ENCODE results near the gene PTGDS.
A peak's percentile ranks its signal among the peaks of the same experiment; 100 is the strongest.

PTGDS gene

GRCh38 chr9:137012694-137013570, 35.6 kb downstream of the PTGDS start:
- no CpG with 5 or more reads among the region's 67 CpGs for WGBS, 2 donors (ENCODE audit: extremely low coverage in 2 of 2, insufficient read length in 2 of 2, insufficient replicate concordance in 1 of 2)
- H3K4ac ChIP-seq (ENCODE audit: low read length) = no peak overlapping the region

GRCh38 chr9:137013571-137013940, 36.3 kb downstream of the PTGDS start:
- Histone ChIP-seq H3K27ac (replicated peaks; ENCODE audit: low read length) (no peak overlapping the region), H3K4me1 (ENCODE audit: control insufficient read depth in 2 of 2, insufficient read depth in 1 of 2, low read depth in 1 of 2, low read length in 2 of 2) (no peaks in the 10 kb centered on the region), H3K23ac (ENCODE audit: low read depth, low read length, poor library complexity) (peak overlapping the region; percentile 55), H4K8ac (ENCODE audit: low read depth, low read length) (no peak overlapping the region), H3K9ac (ENCODE audit: low read depth, low read length, poor library complexity) (peak overlapping the region; percentile 21), H2BK15ac (ENCODE audit: low read length) (no peak overlapping the region), H3K4me2 (ENCODE audit: insufficient read depth, low read length, poor library complexity, severe bottlenecking) (no peak overlapping the region), H2BK12ac (ENCODE audit: low read length) (no peak overlapping the region), H4K91ac (ENCODE audit: low read depth, low read length, poor library complexity) (no peak overlapping the region), H2AK5ac (ENCODE audit: low read depth, low read length) (no peak overlapping the region), H3K36me3 (replicated peaks in 1 of 2; ENCODE audit: control insufficient read depth in 2 of 2, insufficient read depth in 2 of 2, low read length in 2 of 2) (peaks cover 29 to 49% of the 10 kb centered on the region in 2 donors), H3K9me3 (replicated peaks in 1 of 2; ENCODE audit: control insufficient read depth in 2 of 2, insufficient read depth in 1 of 2, low read depth in 1 of 2, low read length in 2 of 2) (peaks cover 0 to 6% of the 10 kb centered on the region in 2 donors), H3K18ac (ENCODE audit: low read length) (no peak overlapping the region), H2AFZ (ENCODE audit: low read length) (no peak overlapping the region), H3K4me3 (ENCODE audit: low read length in 2 of 2) (no peak overlapping the region), H3K79me1 (ENCODE audit: low read depth, low read length) (peaks cover 3% of the 10 kb centered on the region), H3K27me3 (ENCODE audit: control insufficient read depth in 3 of 3, insufficient read depth in 3 of 3, low read depth in 1 of 3, low read length in 3 of 3) (no peaks in the 10 kb centered on the region), H3K4ac (ENCODE audit: low read length) (no peak overlapping the region), H3K14ac (ENCODE audit: low read length) (no peak overlapping the region), H2BK5ac (ENCODE audit: low read length) (peak overlapping the region; percentile 24), H2BK120ac (ENCODE audit: low read depth, low read length) (no peak overlapping the region)
- DNase-seq (ENCODE audit: low spot score) = no peak
- no CpG with 5 or more reads among the region's 20 CpGs for WGBS, 2 donors (ENCODE audit: extremely low coverage in 2 of 2, insufficient read length in 2 of 2, insufficient replicate concordance in 1 of 2)

More at GRCh38 chr9:137012694-137013570, 35.6 kb downstream of the PTGDS start:
- no peak overlapping the region for H3K4me2 ChIP-seq (ENCODE audit: insufficient read depth, low read length, poor library complexity, severe bottlenecking)
- no peaks in the 10 kb centered on the region for H3K27me3 ChIP-seq (ENCODE audit: control insufficient read depth in 3 of 3, insufficient read depth in 3 of 3, low read depth in 1 of 3, low read length in 3 of 3)
- no peak overlapping the region for H2AK5ac ChIP-seq (ENCODE audit: low read depth, low read length)
- no peak overlapping the region for H4K91ac ChIP-seq (ENCODE audit: low read depth, low read length, poor library complexity)
- peaks cover 0 to 6% of the 10 kb centered on the region in 2 donors for H3K9me3 ChIP-seq (replicated peaks in 1 of 2; ENCODE audit: control insufficient read depth in 2 of 2, insufficient read depth in 1 of 2, low read depth in 1 of 2, low read length in 2 of 2)
- H3K18ac ChIP-seq (ENCODE audit: low read length) = no peak overlapping the region
- H3K79me1 ChIP-seq (ENCODE audit: low read depth, low read length) = peaks cover 3% of the 10 kb centered on the region
- H2BK12ac ChIP-seq (ENCODE audit: low read length) = no peak overlapping the region
- H2BK5ac ChIP-seq (ENCODE audit: low read length) = no peak overlapping the region
- H4K8ac ChIP-seq (ENCODE audit: low read depth, low read length) = no peak overlapping the region
- no peak for DNase-seq (ENCODE audit: low spot score)
- no peak overlapping the region for H3K9ac ChIP-seq (ENCODE audit: low read depth, low read length, poor library complexity)
- no peak overlapping the region for H2BK120ac ChIP-seq (ENCODE audit: low read depth, low read length)
- H3K36me3 ChIP-seq (replicated peaks in 1 of 2; ENCODE audit: control insufficient read depth in 2 of 2, insufficient read depth in 2 of 2, low read length in 2 of 2) = peaks cover 29 to 48% of the 10 kb centered on the region in 2 donors
- peaks cover 0 to 4% of the 10 kb centered on the region in 2 donors for H3K4me1 ChIP-seq (ENCODE audit: control insufficient read depth in 2 of 2, insufficient read depth in 1 of 2, low read depth in 1 of 2, low read length in 2 of 2)
- no peak overlapping the region for H3K4me3 ChIP-seq (ENCODE audit: low read length in 2 of 2)
- no peak overlapping the region for H3K14ac ChIP-seq (ENCODE audit: low read length)
- no peak overlapping the region for H2AFZ ChIP-seq (ENCODE audit: low read length)
- H3K27ac ChIP-seq (replicated peaks; ENCODE audit: low read length) = no peak overlapping the region
- H3K23ac ChIP-seq (ENCODE audit: low read depth, low read length, poor library complexity) = no peak overlapping the region
- H2BK15ac ChIP-seq (ENCODE audit: low read length) = no peak overlapping the region

- Histone ChIP-seq H3K4ac (ENCODE audit: low read length) (no peak overlapping the region), H3K4me1 (ENCODE audit: control insufficient read depth in 2 of 2, insufficient read depth in 1 of 2, low read depth in 1 of 2, low read length in 2 of 2) (no peaks in the 10 kb centered on the region), H3K27ac (replicated peaks; ENCODE audit: low read length) (no peak overlapping the region), H4K91ac (ENCODE audit: low read depth, low read length, poor library complexity) (no peak overlapping the region), H3K9ac (ENCODE audit: low read depth, low read length, poor library complexity) (peak overlapping the region; percentile 21), H3K18ac (ENCODE audit: low read length) (no peak overlapping the region), H3K27me3 (ENCODE audit: control insufficient read depth in 3 of 3, insufficient read depth in 3 of 3, low read depth in 1 of 3, low read length in 3 of 3) (no peaks in the 10 kb centered on the region), H3K14ac (ENCODE audit: low read length) (no peak overlapping the region), H2BK12ac (ENCODE audit: low read length) (no peak overlapping the region), H4K8ac (ENCODE audit: low read depth, low read length) (no peak overlapping the region), H2BK15ac (ENCODE audit: low read length) (no peak overlapping the region), H2BK120ac (ENCODE audit: low read depth, low read length) (no peak overlapping the region), H2BK5ac (ENCODE audit: low read length) (no peak overlapping the region), H3K9me3 (replicated peaks in 1 of 2; ENCODE audit: control insufficient read depth in 2 of 2, insufficient read depth in 1 of 2, low read depth in 1 of 2, low read length in 2 of 2) (peaks cover 0 to 6% of the 10 kb centered on the region in 2 donors), H2AK5ac (ENCODE audit: low read depth, low read length) (no peak overlapping the region), H3K36me3 (replicated peaks in 1 of 2; ENCODE audit: control insufficient read depth in 2 of 2, insufficient read depth in 2 of 2, low read length in 2 of 2) (peaks cover 29 to 49% of the 10 kb centered on the region in 2 donors), H2AFZ (ENCODE audit: low read length) (no peak overlapping the region), H3K79me1 (ENCODE audit: low read depth, low read length) (peaks cover 6% of the 10 kb centered on the region), H3K23ac (ENCODE audit: low read depth, low read length, poor library complexity) (peak overlapping the region; percentile 31), H3K4me2 (ENCODE audit: insufficient read depth, low read length, poor library complexity, severe bottlenecking) (no peak overlapping the region), H3K4me3 (ENCODE audit: low read length in 2 of 2) (no peak overlapping the region)
- DNase-seq (ENCODE audit: low spot score) = no peak
- WGBS, 2 donors (ENCODE audit: extremely low coverage in 2 of 2, insufficient read length in 2 of 2, insufficient replicate concordance in 1 of 2) = no CpG with 5 or more reads among the region's 23 CpGs
Observed at GRCh38 chr9:137014166-137014565, 36.9 kb downstream of the PTGDS start.

- no peak overlapping the region for H3K4ac ChIP-seq (ENCODE audit: low read length)
- H3K27me3 ChIP-seq (ENCODE audit: control insufficient read depth in 3 of 3, insufficient read depth in 3 of 3, low read depth in 1 of 3, low read length in 3 of 3) = no peaks in the 10 kb centered on the region
- no peak overlapping the region for H3K14ac ChIP-seq (ENCODE audit: low read length)
- no peak overlapping the region for H2BK120ac ChIP-seq (ENCODE audit: low read depth, low read length)
- H2AK5ac ChIP-seq (ENCODE audit: low read depth, low read length) = no peak overlapping the region
- DNase-seq (ENCODE audit: low spot score) = no peak
- H2BK15ac ChIP-seq (ENCODE audit: low read length) = no peak overlapping the region
- peaks cover 26 to 43% of the 10 kb centered on the region in 2 donors for H3K36me3 ChIP-seq (replicated peaks in 1 of 2; ENCODE audit: control insufficient read depth in 2 of 2, insufficient read depth in 2 of 2, low read length in 2 of 2)
- no peak overlapping the region for H3K4me3 ChIP-seq (ENCODE audit: low read length in 2 of 2)
- H2BK12ac ChIP-seq (ENCODE audit: low read length) = no peak overlapping the region
- peaks cover 6% of the 10 kb centered on the region for H3K79me1 ChIP-seq (ENCODE audit: low read depth, low read length)
- peak overlapping the region; percentile 44 for H3K9ac ChIP-seq (ENCODE audit: low read depth, low read length, poor library complexity)
- H3K23ac ChIP-seq (ENCODE audit: low read depth, low read length, poor library complexity) = peak overlapping the region; percentile 43
- no peak overlapping the region for H2BK5ac ChIP-seq (ENCODE audit: low read length)
- no peaks in the 10 kb centered on the region for H3K4me1 ChIP-seq (ENCODE audit: control insufficient read depth in 2 of 2, insufficient read depth in 1 of 2, low read depth in 1 of 2, low read length in 2 of 2)
- H4K91ac ChIP-seq (ENCODE audit: low read depth, low read length, poor library complexity) = no peak overlapping the region
- H3K9me3 ChIP-seq (replicated peaks in 1 of 2; ENCODE audit: control insufficient read depth in 2 of 2, insufficient read depth in 1 of 2, low read depth in 1 of 2, low read length in 2 of 2) = peaks cover 0 to 6% of the 10 kb centered on the region in 2 donors
- no CpG with 5 or more reads among the region's 36 CpGs for WGBS, 2 donors (ENCODE audit: extremely low coverage in 2 of 2, insufficient read length in 2 of 2, insufficient replicate concordance in 1 of 2)
- H3K4me2 ChIP-seq (ENCODE audit: insufficient read depth, low read length, poor library complexity, severe bottlenecking) = no peak overlapping the region
- no peak overlapping the region for H2AFZ ChIP-seq (ENCODE audit: low read length)
- H4K8ac ChIP-seq (ENCODE audit: low read depth, low read length) = no peak overlapping the region
- H3K27ac ChIP-seq (replicated peaks; ENCODE audit: low read length) = no peak overlapping the region
- H3K18ac ChIP-seq (ENCODE audit: low read length) = no peak overlapping the region
Observed at GRCh38 chr9:137014776-137015539, 37.7 kb downstream of the PTGDS start.
